Subcutaneous abdominal adipose tissue (tissue), 5 donors: Measurements from ENCODE around the gene KRT78.
"Not testable (repeated sequence)": the region's sequence is repeated elsewhere in the genome, so short reads cannot be mapped to it uniquely, and the experiment has no call there.

Experiments
- H3K27ac ChIP-seq: one replicate; pipeline ENCODE4 v1.7.0; 2013; ENCODE audit warnings: low read depth, mild to moderate bottlenecking, inconsistent platforms, low read length, moderate library complexity
- H3K27me3 ChIP-seq, 5 donors: one replicate each; pipeline ENCODE4 v1.7.0; 2013; ENCODE audit warnings: low read length in 5 of 5, inconsistent platforms in 1 of 5; ENCODE audit not compliant: control insufficient read depth in 5 of 5, insufficient read depth in 4 of 5
- H3K36me3 ChIP-seq, 5 donors: one replicate each; pipeline ENCODE4 v1.7.0; 2013; ENCODE audit warnings: low read length in 5 of 5; ENCODE audit not compliant: control insufficient read depth in 5 of 5, insufficient read depth in 5 of 5
- H3K4me1 ChIP-seq, 5 donors: one replicate each; pipeline ENCODE4 v1.7.0; 2013; ENCODE audit warnings: low read length in 5 of 5, mild to moderate bottlenecking in 3 of 5, moderate library complexity in 1 of 5; ENCODE audit not compliant: control insufficient read depth in 5 of 5, insufficient read depth in 5 of 5
- H3K4me3 ChIP-seq, 5 donors: one replicate each; pipeline ENCODE4 v1.7.0; 2013; ENCODE audit warnings: low read length in 5 of 5, low read depth in 1 of 5
- H3K9ac ChIP-seq, 5 donors: one replicate each; pipeline ENCODE4 v1.7.0; 2013; ENCODE audit warnings: low read length in 5 of 5, mild to moderate bottlenecking in 4 of 5, moderate library complexity in 3 of 5
- H3K9me3 ChIP-seq, 5 donors: one replicate each; pipeline ENCODE4 v1.7.0; 2013; ENCODE audit warnings: low read length in 5 of 5; ENCODE audit not compliant: control insufficient read depth in 5 of 5
- donor health status: healthy.
- donor health status: healthy.
- donor health status: healthy.
- donor health status: healthy.
- donor health status: healthy.

Gene KRT78

GRCh38 chr12:52860102-52860823, 11.5 kb upstream of the KRT78 start:
- no peaks in the 10 kb centered on the region for H3K9me3 ChIP-seq
- no peak overlapping the region for H3K27ac ChIP-seq
- no peak overlapping the region for H3K9ac ChIP-seq
- H3K27me3 ChIP-seq, result peaks cover 0 to under 1% (median 0%) of the 10 kb centered on the region in 5 donors
- peaks cover 6 to 11% (median 8%) of the 10 kb centered on the region in 5 donors for H3K4me1 ChIP-seq
- no peaks in the 10 kb centered on the region for H3K36me3 ChIP-seq
- no peak overlapping the region for H3K4me3 ChIP-seq

GRCh38 chr12:52857500-52857899, 8.7 kb upstream of the KRT78 start:
- Histone ChIP-seq H3K9me3 (no peaks in the 10 kb centered on the region), H3K36me3 (no peaks in the 10 kb centered on the region), H3K4me3 (no peak overlapping the region), H3K9ac (no peak overlapping the region), H3K27ac (no peak overlapping the region), H3K27me3 (no peaks in the 10 kb centered on the region), H3K4me1 (peaks cover 5 to 8% (median 8%) of the 10 kb centered on the region in 5 donors)

DNA sequence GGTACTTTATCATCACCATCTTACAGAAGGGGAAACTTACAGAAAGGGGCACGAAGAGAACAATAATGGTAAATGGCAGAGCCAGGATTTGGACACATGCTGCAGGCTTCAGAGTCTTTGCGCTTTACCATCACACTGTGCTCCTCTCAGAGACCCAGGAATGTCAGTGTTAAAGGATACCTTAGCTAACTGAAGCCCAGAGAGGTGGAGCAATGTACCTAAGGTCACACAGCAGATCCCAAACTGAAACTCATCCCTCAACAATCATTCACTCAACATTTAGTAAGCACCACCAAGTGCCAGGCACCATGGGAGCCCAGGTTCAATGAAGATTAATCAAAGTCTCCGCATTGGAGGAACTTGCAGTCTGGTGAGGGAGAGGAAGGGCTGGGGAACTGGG, 8.0 kb upstream of the KRT78 start:
- no peak overlapping the region for H3K4me3 ChIP-seq
- no peaks in the 10 kb centered on the region for H3K9me3 ChIP-seq
- H3K9ac ChIP-seq, result no peak overlapping the region
- H3K4me1 ChIP-seq, result peaks cover 5 to 8% (median 8%) of the 10 kb centered on the region in 5 donors
- no peaks in the 10 kb centered on the region for H3K36me3 ChIP-seq
- no peaks in the 10 kb centered on the region for H3K27me3 ChIP-seq
- no peak overlapping the region for H3K27ac ChIP-seq

- not testable (repeated sequence) for H3K9me3 ChIP-seq, H3K4me1 ChIP-seq, H3K9ac ChIP-seq, H3K36me3 ChIP-seq, H3K4me3 ChIP-seq, H3K27me3 ChIP-seq, H3K27ac ChIP-seq
Measured at GRCh38 chr12:52856077-52856476, 7.3 kb upstream of the KRT78 start.

DNA sequence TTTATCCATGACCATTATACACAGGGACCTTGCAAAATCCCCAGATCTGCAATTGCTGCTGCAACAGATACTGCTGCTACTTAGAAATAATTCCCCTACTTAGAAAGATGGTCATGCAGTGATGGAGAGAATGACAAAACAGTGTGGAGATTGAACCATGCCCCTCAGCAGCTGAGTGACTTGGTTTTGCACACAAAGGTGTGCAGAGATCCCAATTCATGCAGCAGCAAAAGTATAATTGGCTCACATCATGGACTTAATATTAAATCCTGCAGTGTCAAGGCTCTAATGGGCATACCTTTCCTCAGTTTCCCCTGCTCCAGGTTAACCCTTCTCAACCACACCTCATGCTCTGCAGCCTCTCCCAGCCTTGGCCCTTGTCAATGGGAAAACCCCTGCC, 3.0 kb upstream of the KRT78 start:
- no peak overlapping the region for H3K4me3 ChIP-seq
- H3K27ac ChIP-seq, result no peak overlapping the region
- H3K27me3 ChIP-seq, result peaks cover 2 to 7% (median 4%) of the 10 kb centered on the region in 5 donors
- no peaks in the 10 kb centered on the region for H3K36me3 ChIP-seq
- H3K9ac ChIP-seq, result no peak overlapping the region
- no peaks in the 10 kb centered on the region for H3K9me3 ChIP-seq
- H3K4me1 ChIP-seq, result no peaks in the 10 kb centered on the region

DNA sequence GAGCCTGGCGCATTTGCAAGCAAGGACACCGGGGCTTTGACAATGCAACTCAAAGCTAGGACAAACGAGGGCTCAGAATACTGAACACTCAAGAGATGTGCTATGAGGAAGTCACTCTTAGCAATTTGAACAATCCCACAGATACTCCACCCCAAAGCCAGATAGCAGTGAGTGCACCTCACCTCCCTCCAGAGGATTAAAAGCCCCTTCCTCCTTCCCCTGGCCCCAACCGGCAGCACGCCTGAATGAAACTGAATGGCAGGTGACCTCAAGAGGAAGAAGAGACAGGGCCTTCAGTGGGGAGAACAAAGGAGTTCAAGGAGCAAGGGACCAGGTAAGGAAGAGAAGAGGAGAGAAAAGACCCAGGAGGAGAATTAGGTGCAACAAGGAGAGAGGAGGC, 1.9 kb upstream of the KRT78 start:
- peaks cover 3 to 7% (median 5%) of the 10 kb centered on the region in 5 donors for H3K27me3 ChIP-seq
- no peak overlapping the region for H3K27ac ChIP-seq
- H3K4me1 ChIP-seq, result no peaks in the 10 kb centered on the region
- H3K9ac ChIP-seq, result no peak overlapping the region
- H3K9me3 ChIP-seq, result no peaks in the 10 kb centered on the region
- no peak overlapping the region for H3K4me3 ChIP-seq
- no peaks in the 10 kb centered on the region for H3K36me3 ChIP-seq

GRCh38 chr12:52849511-52849910, 717 bp upstream of the KRT78 start:
- no peaks in the 10 kb centered on the region for H3K9me3 ChIP-seq
- no peak overlapping the region for H3K9ac ChIP-seq
- H3K36me3 ChIP-seq, result no peaks in the 10 kb centered on the region
- H3K4me3 ChIP-seq, result no peak overlapping the region
- no peaks in the 10 kb centered on the region for H3K4me1 ChIP-seq
- H3K27ac ChIP-seq, result no peak overlapping the region
- H3K27me3 ChIP-seq, result peaks cover 3 to 7% (median 5%) of the 10 kb centered on the region in 5 donors

DNA sequence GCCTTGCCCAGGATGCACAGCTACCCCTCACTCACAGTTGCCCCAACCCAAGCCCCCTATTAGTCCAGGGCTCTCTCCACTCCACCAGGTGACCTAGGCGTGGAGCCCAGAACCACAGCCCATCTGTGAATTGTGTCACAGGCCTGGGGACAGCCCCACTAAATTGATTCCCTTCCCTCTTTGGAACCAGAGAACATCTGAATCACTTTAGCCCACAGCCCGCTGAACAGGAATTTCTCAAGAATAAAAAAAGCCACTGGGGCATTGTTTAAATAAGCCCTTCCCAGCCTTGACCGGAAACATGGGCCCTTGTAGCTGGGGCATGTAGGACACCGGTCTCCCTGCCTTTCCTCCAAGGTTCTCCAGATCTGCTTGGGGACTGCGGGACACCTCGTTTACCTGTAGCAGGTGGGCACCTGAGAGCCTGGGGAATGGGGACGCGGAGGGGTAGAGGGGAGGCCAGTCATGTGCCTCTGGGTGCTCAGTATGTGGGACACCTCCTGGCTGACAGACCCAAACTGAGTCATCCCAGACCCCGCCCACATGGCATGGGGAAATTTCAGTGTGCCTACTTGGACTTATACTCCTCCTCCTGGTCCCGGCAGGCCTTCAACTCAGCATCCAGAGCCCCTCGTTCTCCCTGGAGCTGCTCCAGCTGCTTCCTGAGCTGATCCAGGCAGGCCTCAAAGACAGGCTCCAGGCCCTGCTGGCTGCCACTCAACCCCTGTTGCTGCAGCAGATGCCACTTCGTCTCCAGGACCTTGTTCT, 1.3 kb downstream of the KRT78 start:
- Histone ChIP-seq H3K36me3 (no peaks in the 10 kb centered on the region), H3K9ac (no peak overlapping the region), H3K4me1 (no peaks in the 10 kb centered on the region), H3K9me3 (no peaks in the 10 kb centered on the region), H3K27me3 (peaks cover 3 to 7% (median 5%) of the 10 kb centered on the region in 5 donors), H3K4me3 (no peak overlapping the region), H3K27ac (no peak overlapping the region)

GRCh38 chr12:52846356-52846970, 2.3 kb downstream of the KRT78 start:
- no peak overlapping the region for H3K4me3 ChIP-seq
- no peaks in the 10 kb centered on the region for H3K36me3 ChIP-seq
- no peak overlapping the region for H3K9ac ChIP-seq
- no peak overlapping the region for H3K27ac ChIP-seq
- no peaks in the 10 kb centered on the region for H3K4me1 ChIP-seq
- peaks cover 3 to 7% (median 5%) of the 10 kb centered on the region in 5 donors for H3K27me3 ChIP-seq
- H3K9me3 ChIP-seq, result no peaks in the 10 kb centered on the region

DNA sequence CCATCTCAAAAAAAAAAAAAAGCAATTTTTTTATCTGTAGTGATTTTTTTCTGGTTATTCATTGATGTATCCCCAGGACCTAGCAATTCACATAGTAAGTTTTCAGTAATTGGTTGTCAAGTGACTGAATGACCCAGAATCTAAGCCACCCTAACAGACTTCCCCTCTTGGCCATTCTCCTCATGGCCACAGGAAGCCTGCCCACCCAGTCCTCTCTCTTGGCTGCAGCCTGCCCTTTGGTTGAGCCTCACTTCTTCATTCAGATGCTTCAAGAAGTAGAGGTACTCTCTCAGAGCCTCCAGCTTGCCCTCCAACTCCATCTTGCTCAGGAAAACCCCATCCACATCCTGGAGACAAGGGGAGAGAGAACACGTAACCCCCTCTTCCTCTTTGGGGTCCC, 2.8 kb downstream of the KRT78 start:
- Histone ChIP-seq H3K27me3 (peaks cover 2 to 7% (median 5%) of the 10 kb centered on the region in 5 donors), H3K9me3 (no peaks in the 10 kb centered on the region), H3K27ac (no peak overlapping the region), H3K36me3 (no peaks in the 10 kb centered on the region), H3K4me3 (no peak overlapping the region), H3K4me1 (no peaks in the 10 kb centered on the region), H3K9ac (no peak overlapping the region)
